Epithelial cell of esophagus (primary cell): ENCODE measurements around the gene UBE2Q1.
A peak's percentile ranks its signal among the peaks of the same experiment; 100 is the strongest.

Source experiments
- DNase-seq: peaks from one replicate; pipeline ENCODE4 v3.0.0; 2010; ENCODE audit warnings: low read depth
- H3K4me3 ChIP-seq: 2 replicates; pipeline ENCODE4 v1.5.1; 2011; ENCODE audit warnings: mild to moderate bottlenecking, low read length, control low read depth
- TF ChIP-seq, protein P1 (sequence below): IDR thresholded peaks from 2 replicates; pipeline ENCODE4 v1.5.1; 2011; ENCODE audit warnings: low read depth, mild to moderate bottlenecking, low read length, control low read depth, inconsistent platforms; ENCODE audit not compliant: insufficient read depth; ENCODE audit errors: missing control alignments

Gene UBE2Q1

DNA sequence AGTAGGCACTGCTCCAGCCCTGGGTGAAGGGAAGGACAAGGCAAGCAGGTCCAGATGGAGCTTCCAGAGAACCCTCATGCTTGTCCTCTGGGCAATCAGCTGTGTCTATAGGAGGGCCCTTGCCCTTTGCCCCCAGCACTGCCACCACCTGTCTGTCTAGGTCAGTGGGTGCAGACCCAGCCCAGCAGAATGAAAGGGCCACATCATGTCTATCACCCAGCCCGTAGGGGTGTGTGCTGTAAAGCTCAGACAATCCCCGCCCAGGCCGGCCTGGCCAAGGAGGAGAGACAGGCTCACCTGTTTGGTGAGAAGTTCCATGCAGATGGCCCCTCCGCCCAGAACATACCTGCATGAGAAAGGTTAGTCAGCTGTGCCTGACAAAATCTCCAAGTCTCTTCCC lies 7.0 kb downstream of the UBE2Q1 start:
- peak; percentile 25 for DNase-seq
- H3K4me3 ChIP-seq: no peak overlapping the region
- TF ChIP-seq, protein P1, sequence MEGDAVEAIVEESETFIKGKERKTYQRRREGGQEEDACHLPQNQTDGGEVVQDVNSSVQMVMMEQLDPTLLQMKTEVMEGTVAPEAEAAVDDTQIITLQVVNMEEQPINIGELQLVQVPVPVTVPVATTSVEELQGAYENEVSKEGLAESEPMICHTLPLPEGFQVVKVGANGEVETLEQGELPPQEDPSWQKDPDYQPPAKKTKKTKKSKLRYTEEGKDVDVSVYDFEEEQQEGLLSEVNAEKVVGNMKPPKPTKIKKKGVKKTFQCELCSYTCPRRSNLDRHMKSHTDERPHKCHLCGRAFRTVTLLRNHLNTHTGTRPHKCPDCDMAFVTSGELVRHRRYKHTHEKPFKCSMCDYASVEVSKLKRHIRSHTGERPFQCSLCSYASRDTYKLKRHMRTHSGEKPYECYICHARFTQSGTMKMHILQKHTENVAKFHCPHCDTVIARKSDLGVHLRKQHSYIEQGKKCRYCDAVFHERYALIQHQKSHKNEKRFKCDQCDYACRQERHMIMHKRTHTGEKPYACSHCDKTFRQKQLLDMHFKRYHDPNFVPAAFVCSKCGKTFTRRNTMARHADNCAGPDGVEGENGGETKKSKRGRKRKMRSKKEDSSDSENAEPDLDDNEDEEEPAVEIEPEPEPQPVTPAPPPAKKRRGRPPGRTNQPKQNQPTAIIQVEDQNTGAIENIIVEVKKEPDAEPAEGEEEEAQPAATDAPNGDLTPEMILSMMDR: no peak

GRCh38 chr1:154550657-154551056 lies 7.8 kb downstream of the UBE2Q1 start:
- TF ChIP-seq, protein P1: no peak
- no peak overlapping the region for H3K4me3 ChIP-seq
- no peak for DNase-seq

GRCh38 chr1:154550070-154550469 lies 8.4 kb downstream of the UBE2Q1 start:
- TF ChIP-seq, protein P1: no peak
- no peak overlapping the region for H3K4me3 ChIP-seq
- DNase-seq: no peak

DNA sequence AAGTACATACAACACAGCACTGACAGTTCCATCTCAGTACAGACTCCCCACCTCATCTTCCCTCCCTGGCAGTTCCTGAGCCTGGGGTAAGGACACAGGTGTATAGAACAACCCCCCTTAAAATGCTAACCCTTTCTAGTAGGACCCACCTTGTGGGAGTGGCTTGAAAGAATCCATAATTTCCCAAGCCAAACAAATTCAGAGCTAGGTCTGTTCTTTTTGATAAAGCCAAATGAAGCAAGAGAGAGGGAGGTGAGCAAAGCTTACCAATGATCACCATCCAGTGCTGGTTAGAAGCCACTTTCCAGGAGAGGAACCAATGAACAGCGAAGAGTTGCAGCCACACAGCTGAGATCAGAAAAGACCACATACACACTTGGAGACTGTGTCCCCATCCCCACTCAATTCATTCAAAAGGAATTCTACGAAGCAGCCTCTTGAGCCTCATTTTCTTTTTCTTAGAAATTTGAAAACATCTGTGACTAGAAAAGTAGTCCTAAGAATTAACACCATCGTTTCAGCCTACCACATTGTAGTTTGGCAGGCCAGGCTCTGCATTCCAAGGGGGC lies 9.2 kb downstream of the UBE2Q1 start:
- TF ChIP-seq, protein P1: no peak
- H3K4me3 ChIP-seq: no peak overlapping the region
- DNase-seq: no peak

DNA sequence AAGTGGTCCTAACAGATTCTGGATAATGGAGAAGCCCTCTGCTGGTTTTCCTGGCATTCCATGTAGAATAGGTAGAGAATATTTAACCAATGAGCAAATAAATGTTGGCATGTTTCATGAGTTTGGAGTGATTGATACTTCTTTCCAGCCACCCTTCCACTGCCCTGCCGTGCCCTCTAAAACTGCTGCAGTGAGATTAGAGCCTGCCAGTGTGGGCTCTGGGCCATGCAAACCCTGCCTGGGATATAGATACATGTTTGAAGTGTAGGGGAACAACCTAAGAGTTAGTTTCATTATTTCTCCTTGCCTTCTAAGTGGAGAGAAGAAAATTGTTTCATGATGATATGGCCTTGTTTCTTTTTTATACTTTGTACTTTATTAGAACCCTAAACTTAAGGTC lies 10.4 kb downstream of the UBE2Q1 start:
- TF ChIP-seq, protein P1: no peak
- DNase-seq: no peak
- no peak overlapping the region for H3K4me3 ChIP-seq

- no peak overlapping the region for H3K4me3 ChIP-seq
- TF ChIP-seq, protein P1: no peak
Measured at GRCh38 chr1:154547105-154547732, 11.2 kb downstream of the UBE2Q1 start.

More at GRCh38 chr1:154547105-154547732, 11.2 kb downstream of the UBE2Q1 start:
- DNase-seq: peak; percentile 28
